HG03135 (cell line): ENCODE results near the gene CDK2AP2.

Source experiments
- ATAC-seq: cut with Tn5 transposase; IDR thresholded peaks from one replicate; pipeline ENCODE4 v1.9.1; 2021; ENCODE audit warnings: mild to moderate bottlenecking, moderate library complexity; ENCODE audit not compliant: unreplicated experiment

CDK2AP2 gene

GRCh38 chr11:67504005-67504949 is 3.7 kb downstream of the CDK2AP2 start:
- ATAC-seq, result no peak

DNA sequence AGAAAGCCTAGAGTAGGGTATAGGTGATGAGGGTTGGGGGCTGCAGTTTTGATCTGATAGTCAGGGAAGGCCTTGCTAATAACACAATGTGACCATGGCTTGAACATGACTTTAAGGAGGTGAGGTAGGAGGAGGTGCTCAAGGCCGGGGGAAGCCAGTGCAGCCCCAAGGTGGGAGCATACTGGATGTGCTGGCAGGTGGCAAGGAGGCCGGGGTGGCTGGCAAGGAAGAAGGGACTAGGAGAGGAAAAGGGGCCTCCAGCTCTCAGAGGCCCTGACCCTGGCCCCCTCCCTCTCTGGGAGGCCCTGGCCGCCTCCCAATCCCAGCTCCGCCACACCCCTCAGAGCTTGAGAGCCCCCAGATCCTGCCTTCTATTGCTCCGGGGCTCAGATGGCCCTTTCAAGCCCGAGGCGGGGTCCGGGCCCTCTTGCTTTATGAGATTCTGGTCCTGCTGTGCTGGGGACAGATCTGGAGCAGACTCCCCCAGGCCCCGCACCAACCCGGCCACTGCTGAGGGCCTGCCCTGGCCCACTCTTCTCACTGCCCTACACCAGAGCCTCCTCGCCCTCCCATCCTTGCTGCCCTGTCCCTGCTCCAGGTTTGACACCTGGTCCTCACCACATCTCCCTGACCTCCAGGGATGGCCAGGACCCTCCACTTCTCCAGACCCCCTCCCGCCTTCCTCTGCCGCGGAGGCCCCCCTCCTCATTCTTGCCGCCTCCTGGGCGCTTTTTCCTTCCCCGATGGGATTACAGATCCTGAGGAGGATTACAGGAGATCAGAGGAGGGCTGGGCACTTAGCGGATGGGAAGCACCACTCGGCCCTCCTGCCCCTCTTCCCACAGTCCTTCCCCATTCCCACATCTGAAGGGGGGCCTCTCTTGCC is 4.6 kb downstream of the CDK2AP2 start:
- ATAC-seq, result no peak

- no peak for ATAC-seq
Observed at GRCh38 chr11:67502328-67502979, 5.5 kb downstream of the CDK2AP2 start.

GRCh38 chr11:67501854-67502253 is 6.1 kb downstream of the CDK2AP2 start:
- no peak for ATAC-seq

- no peak for ATAC-seq
Observed at GRCh38 chr11:67500831-67501715, 6.9 kb downstream of the CDK2AP2 start.

GRCh38 chr11:67500484-67500821 is 7.5 kb downstream of the CDK2AP2 start:
- no peak for ATAC-seq

GRCh38 chr11:67499808-67500483 is 8.0 kb downstream of the CDK2AP2 start:
- ATAC-seq, result no peak

- ATAC-seq, result no peak
Observed at GRCh38 chr11:67498544-67498972, 9.4 kb downstream of the CDK2AP2 start.

DNA sequence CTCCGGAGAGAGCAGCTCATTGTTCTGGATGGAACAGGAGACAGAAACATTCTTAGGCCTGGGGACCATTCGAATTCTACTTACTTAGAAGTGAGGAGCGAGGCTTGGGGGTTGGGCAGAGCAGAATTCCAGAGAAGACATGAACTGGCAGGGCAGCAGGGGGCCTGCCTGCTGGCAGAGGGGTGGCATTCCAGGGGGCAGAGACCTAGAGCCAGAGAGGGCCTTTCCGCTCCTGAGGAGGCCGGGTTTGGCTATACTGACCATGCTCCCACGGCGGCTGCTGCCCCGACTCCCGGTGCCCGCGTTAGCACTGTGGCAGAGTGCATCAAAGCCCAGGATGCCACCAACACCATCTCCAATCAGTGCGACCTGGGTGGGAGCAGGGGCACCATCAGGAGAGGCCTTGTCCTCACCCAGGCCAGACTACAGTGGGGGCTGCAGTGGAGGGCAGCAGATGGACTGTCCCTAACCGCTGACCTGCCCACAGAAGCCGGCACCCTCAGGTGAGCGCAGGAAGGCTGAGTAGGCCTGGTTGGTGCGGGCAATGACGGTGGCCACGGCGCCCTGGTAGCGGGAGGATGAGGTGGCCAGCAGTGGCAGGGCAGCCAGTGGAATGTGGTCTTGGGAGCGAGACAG is 10.2 kb downstream of the CDK2AP2 start:
- ATAC-seq, result no peak

GRCh38 chr11:67496113-67496512 is 11.8 kb downstream of the CDK2AP2 start:
- ATAC-seq, result no peak

- no peak for ATAC-seq
Observed at GRCh38 chr11:67495234-67496005, 12.5 kb downstream of the CDK2AP2 start.

- ATAC-seq, result no peak
Observed at GRCh38 chr11:67494371-67495233, 13.4 kb downstream of the CDK2AP2 start.

GRCh38 chr11:67493548-67494370 is 14.2 kb downstream of the CDK2AP2 start:
- ATAC-seq, result no peak

- no peak for ATAC-seq
Observed at GRCh38 chr11:67492801-67493547, 15.0 kb downstream of the CDK2AP2 start.

DNA sequence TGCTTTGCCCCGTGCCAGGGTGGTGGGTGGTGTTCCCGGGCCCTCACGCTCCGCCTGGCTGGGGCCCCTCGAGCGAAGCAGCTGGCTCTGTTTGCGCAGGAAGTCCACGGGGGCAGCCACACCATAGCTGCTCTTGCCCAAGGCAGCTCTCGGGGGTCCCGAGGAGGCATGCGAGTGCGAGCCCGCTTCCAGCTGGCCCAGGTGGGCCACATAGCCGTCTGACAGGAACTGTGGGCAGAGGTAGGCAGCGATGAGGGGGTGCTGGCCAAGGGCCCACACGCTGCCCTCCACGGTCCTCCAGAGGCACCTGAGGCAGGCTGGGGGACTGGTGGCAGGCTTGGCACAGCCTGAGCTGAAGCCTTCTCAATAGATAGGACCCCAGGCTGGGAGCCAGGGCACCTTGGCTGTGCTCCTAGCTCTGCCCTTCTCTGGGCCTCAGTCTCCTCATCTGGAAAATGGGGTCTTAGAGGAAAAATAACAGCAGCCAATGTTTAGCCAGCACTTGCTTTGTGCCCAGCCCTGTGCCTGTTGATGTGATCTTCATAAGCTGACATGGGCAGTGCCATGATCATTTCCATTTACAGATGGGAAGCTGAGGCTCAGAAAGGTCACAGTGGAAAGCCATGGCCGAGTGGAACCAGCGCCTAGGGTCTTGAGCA is 15.8 kb downstream of the CDK2AP2 start:
- no peak for ATAC-seq
